ENCODE data around the gene FKBP10.
"Not testable (repeated sequence)": the region's sequence is repeated elsewhere in the genome, so short reads cannot be mapped to it uniquely, and the experiment has no call there.

FKBP10 gene

DNA sequence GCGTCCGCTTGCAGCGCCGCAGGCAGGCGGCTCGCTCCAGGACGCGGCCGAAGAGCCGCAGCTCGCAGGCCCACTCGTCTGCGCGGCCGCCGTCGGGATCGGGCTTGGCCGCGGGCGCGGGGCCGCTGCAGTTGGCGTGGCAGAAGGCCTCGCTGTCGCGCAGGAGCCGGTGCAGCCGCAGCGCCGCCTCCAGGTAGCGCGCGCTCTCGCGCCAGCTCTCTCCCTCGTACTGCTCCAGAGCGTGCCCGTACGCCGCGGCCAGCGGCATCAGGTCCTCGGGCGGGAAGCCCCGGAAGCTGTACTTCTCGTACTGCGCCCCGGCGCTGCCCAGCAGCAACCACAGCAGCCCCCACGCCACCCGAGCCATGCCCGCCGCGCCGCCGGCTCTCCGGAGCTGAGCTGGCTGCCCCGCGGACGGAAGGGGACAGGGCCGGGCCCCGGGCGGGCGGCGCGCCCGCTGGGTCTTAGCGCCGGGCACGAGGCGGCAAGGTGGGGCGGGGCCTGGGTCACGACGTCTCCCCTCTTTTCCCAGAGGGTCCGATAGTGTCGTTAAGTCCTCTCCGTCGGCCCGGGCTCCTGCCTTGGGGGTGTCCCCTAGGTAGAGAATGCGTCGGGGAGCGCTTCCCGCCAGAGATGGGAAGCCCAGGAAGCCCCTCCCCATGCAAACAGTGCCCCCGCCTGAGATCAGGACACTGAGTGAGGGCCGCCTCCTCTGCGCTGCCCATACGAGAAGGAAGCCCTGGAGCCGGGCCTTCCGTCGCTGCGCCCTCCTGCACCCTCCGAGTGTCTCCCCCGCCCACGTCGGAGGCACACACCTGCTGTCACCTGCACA is 1.0 kb upstream of the FKBP10 start, which contains the start of gene P3H4:
Gene P3H4 (minus strand): TSS at position 401 of the 832 bp plus-strand sequence. CDS start 34 bp downstream, at position 367.
- DNase-seq, result peak; percentile 69

DNA sequence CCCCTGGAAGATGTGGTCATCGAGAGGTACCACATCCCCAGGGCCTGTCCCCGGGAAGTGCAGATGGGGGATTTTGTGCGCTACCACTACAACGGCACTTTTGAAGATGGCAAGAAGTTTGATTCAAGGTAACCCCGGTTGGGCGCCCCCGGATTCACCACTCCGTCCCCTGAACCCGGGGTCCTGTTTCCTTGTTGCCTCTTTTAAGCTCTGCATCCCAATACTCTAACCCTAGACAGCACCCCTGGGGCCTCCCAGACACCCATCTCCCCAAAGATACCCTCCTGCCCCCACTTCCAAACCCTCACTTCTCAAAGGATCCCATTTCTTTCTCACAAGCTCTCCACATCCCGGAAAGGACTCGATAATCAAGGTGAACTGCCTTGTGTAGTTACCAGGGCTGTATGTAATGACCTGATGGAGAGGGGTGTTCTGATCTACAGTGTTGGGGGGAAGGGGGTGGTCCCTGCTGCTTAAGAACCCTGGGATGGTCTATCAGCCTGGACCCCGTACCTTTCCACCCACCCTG is 412 bp downstream of the FKBP10 start:
- DNase-seq, result no peak

DNA sequence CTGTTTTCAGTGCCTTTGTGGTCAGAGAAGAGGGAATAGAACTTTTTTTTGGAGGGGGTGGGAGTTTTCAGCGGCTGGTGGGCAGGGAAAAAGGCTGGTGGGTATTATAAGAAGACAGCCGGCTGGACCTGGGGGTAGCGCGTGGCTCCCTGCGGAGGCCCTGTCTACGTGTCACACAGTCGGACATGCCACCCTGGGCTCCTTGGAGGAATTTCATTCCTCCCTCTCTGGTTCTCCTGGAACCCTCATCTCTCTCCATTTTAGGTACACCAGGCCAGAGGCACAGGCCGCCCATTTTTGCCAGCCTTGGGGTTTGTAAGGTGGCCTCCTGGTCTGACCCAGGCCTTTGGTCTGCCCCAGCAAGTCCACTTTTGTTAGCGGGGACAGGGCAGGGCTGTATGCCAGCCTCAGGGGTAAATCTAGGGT is 908 bp downstream of the FKBP10 start:
- DNase-seq, result no peak

DNA sequence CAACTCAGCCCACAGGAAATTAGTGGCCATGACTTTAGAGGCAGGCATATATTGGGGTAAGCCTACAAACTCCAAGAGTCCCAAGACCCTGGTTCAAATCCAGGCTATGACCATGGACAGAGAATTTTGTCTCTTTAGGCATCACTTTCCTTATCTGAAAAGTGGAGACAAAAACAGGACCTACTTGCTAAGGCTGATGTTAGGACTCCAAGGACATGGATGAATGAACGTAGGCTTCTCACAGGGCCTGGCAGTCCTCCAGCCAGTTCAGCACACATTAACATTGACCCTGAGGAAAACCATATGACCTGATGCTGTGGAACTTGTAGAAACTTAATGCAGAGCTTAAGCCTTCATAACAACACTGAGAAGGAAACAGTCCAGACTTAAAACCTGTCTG is 1.4 kb downstream of the FKBP10 start:
- DNase-seq, result peak; percentile 35

DNA sequence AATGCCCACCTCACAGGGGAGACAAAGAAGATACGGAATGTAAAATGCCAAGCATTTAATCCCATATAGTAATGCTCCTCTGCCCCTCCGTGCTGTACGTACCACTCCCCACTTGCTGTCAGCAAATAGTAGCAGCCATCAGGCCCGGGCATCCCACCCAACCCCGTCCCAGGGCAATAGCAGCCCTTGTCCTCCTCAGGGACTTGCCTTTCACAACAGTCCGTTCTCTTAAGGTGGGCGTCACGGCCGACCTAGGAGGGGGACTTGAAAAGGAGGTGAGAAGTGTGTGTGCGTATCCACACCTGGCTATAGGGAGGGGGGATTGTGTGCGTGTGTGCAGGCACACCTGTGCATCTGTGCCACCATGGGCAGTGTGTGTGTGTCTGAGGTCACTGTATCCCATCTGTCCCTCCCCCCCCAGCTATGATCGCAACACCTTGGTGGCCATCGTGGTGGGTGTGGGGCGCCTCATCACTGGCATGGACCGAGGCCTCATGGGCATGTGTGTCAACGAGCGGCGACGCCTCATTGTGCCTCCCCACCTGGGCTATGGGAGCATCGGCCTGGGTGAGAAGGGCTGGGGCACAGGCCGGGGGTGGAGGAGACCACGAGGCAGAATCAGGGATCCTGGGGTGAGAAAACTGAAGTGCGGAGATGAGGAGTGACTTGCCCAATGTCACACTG is 4.0 kb downstream of the FKBP10 start:
- no peak for DNase-seq

DNA sequence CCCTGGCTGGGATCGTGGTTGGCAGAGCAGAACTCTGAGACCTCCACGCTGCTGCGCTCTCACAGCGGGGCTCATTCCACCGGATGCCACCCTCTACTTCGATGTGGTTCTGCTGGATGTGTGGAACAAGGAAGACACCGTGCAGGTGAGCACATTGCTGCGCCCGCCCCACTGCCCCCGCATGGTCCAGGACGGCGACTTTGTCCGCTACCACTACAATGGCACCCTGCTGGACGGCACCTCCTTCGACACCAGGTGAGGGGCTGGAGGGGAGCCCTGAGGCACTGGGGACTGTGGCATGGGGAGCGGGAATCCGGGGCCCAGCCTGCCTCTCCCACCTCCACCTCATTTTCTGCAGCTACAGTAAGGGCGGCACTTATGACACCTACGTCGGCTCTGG is 5.2 kb downstream of the FKBP10 start:
- DNase-seq, result no peak

DNA sequence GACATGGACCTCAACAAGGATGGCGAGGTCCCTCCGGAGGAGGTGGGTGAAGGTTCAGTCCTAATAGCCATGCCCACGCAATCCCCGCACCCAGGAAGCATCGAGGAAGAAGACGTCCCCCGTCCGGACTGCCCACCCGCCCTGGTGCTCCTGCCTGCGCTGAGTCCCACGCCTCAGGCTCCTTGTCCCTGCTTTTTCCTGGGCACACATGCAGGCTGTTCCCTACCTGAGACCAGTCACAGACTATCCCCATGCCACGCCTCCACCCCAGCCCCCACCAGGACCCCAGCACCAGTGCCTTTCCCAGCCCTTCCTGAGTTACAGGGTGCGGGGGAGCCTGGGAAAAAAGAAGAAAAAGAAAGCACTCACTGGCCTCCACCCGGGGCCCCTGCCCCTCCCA is 9.0 kb downstream of the FKBP10 start:
- no peak for DNase-seq

DNA sequence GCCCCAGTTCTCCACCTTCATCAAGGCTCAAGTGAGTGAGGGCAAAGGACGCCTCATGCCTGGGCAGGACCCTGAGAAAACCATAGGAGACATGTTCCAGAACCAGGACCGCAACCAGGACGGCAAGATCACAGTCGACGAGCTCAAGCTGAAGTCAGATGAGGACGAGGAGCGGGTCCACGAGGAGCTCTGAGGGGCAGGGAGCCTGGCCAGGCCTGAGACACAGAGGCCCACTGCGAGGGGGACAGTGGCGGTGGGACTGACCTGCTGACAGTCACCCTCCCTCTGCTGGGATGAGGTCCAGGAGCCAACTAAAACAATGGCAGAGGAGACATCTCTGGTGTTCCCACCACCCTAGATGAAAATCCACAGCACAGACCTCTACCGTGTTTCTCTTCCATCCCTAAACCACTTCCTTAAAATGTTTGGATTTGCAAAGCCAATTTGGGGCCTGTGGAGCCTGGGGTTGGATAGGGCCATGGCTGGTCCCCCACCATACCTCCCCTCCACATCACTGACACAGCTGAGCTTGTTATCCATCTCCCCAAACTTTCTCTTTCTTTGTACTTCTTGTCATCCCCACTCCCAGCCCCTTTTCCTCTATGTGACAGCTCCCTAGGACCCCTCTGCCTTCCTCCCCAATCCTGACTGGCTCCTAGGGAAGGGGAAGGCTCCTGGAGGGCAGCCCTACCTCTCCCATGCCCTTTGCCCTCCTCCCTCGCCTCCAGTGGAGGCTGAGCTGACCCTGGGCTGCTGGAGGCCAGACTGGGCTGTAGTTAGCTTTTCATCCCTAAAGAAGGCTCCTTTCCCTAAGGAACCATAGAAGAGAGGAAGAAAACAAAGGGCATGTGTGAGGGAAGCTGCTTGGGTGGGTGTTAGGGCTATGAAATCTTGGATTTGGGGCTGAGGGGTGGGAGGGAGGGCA is 9.7 kb downstream of the FKBP10 start:
- no peak for DNase-seq

DNA sequence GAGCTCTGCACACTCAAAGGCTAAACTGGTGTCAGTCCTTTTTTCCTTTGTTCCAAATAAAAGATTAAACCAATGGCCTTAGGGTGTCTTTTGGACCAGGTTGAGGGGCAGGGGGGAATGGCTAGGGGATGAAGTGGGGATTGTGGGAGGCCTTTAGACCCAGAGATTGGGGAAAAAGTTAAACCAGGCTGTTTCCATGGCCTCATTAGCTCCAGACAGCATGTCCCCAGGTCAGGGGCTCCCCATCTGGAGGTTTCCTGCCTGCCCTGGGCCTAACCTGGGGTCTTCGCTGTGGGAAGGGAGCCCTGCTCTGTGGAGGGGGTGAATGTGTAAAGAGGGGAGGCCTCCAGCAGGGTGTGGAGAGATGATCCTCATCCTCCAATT is 10.3 kb downstream of the FKBP10 start:
- DNase-seq, result no peak

DNA sequence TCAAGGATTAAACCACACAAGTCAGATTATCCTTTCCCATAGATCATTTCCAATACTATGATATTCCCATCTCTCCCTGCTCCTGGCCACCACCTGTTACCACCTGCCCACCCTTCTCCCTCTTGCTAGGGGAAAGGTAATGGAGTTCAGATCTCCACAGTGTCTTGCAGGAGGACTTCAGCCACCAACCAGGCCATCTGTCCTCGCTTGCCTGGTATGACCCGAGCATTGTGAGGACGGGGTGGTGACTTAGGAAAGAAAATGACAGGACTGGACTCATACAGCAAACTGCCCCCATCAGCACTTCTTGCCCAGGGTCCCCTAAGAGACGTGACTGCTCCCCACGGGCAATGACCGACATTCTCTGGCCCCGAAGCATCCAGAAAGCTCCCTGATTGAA is 10.8 kb downstream of the FKBP10 start:
- DNase-seq, result no peak

DNA sequence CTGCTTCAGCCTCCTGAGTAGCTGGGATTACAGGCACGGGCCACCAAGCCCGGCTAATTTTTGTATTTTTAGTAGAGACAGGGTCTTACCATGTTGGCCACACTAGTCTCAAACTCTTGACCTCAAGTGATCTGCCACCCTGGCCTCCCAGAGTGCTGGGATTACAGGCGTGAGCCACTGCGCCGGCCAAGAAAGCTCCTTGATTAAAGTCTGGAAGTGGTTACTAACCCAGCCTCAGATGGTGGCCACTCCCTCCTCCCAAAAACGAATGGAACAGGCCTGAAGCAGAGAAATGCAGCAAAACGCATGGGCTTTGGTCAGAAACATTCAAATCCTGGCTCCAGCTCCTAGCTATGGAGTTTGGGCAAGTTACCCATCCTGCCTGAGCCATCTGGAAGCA is 11.3 kb downstream of the FKBP10 start:
- DNase-seq, result no peak

DNA sequence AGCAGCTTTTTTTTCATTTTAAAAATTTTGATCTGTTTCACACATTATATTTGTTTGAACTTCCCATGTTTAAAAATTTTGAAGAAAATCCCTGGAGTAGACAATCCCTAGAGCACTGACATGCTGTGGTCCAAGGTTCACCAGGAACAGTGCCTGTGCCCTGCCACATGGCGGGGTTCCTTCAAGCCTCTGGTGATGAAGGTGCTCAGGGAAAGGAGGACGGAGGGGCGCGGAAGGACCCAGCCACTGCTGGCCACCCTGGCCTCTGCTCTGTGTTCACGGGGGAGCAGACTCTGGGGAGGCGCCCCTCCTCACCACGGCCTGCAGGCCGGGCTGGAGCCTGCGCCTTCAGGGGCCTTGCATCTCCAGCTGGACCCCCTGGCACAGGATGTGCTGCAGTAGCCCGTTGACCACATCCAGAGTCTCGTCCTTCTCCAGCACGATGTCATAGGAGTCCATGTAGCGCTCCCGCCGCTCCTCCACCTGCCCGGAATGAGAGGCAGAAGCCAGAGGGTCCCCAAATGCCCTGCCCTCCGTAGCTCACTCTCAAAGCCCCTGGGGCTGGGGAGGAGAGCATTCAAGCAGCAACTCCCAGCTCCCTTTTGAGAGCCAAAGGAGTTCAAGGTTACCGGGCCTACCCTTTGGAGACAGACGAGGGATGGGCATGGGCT is 12.5 kb downstream of the FKBP10 start:
- DNase-seq, result no peak

DNA sequence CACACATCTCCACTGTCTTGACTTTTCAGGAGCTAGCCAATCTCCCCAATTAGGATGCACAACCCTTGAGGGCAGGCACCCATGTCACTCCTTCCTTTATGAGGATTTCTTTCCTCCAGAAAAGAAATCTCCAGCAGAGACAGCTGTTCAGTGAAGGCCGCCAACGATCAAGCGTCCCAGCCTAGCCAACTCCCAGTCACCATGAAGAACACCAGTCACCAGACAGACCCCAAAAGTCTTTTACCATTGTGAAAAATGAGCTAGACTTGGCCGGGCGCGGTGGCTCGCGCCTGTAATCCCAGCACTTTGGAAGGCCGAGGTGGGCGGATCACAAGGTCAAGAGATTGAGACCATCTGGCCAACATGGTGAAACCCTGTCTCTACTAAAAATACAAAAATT is 17.2 kb downstream of the FKBP10 start:
- not testable (repeated sequence) for DNase-seq

DNA sequence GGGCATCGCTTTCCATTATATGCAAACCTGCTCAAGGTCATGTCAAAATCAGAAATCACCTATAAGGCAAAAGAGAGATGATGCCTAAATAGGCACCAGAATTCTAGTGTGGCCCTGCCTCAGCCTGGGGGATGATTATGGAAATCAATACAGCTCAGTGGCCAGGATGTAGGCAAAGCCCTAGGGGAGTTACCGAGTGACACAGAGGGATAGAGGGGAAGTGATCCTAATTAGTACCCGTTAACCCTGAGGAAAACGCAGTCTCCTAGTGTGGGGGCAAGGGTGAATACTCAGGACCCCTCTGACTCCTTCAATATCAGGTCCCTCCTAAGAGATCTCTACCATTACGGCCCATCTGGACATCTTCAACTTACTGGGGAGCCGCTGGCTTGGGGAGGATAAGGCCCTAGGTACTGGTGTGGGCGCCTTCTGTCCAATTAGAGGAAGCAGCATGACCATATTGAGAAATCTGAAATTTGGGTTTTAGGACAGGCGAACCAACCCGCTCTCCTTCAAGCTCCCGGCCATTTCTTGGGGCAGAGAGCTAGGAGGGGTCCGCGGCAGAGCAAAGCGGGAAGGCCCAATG is 22.5 kb downstream of the FKBP10 start:
- no peak for DNase-seq

DNA sequence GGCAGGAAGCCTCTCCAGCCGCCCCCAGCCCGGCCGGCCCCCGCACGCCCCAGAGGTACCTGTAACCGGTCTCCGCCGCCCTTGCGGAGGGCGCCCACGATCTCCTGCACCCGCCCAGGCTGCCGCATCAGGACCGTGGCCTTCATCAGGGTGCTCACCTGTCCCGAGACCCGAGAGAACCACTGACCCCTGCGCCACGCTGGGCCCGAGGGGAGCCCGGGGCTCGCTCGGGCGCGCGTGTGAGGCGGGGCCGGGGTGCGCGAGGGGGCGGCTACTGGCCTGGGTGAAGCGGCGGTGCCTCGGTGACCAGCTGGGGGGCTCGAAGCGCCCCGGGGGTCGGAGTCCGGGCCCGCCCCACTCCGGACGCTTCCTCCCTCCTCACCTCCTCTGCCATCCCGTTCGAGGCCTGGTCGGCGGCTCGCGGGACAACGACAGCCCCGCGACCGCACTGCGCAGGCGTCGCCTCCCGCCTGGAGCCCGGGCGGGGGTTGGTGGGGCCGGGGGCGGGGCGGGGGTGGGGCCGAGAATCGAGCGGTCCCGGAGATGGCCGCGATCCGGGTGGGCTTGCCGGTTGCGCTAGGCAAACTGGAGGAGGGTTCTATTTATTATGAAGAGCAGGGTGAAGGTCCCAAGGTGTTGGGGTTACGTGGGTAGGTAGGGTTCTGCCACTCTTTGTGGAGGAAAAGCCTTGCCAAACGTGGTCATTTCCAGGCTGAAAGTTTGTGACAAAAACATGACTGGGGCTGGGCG is 23.2 kb downstream of the FKBP10 start, which contains the start of gene NT5C3B:
Gene NT5C3B (minus strand): TSS at position 433 of the 750 bp plus-strand sequence. CDS start 39 bp downstream, at position 394.
- DNase-seq, result peak; percentile 47

DNA sequence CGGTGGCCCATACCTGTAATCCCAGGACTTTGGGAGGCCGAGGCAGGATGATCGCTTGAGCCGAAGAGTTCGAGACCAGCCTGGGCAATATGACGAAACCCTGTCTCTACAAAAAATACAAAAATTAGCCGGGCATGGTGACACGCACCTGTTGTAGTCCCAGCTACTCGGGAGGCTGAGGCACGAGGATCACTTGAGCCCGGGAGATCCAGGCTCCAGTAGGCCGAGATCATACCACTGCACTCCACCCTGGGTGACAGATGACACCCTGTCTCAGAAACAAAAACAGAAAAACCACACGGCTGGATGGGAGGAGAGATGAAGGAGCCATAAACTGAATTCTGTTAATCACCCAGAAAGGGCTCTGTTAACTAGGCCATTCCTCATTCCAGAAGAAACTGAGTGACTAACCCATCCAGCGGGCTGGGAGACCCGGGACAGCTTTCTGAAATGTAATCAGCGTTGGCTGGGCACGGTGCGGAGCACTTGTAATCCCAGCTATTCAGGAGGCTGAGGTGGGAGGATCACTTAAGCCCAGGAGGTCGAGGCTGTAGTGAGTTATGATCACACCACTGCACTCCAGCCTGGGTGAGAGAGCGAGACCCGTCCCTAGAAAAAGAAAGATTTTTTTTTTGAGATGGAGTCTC is 23.9 kb downstream of the FKBP10 start:
- DNase-seq, result no peak

DNA sequence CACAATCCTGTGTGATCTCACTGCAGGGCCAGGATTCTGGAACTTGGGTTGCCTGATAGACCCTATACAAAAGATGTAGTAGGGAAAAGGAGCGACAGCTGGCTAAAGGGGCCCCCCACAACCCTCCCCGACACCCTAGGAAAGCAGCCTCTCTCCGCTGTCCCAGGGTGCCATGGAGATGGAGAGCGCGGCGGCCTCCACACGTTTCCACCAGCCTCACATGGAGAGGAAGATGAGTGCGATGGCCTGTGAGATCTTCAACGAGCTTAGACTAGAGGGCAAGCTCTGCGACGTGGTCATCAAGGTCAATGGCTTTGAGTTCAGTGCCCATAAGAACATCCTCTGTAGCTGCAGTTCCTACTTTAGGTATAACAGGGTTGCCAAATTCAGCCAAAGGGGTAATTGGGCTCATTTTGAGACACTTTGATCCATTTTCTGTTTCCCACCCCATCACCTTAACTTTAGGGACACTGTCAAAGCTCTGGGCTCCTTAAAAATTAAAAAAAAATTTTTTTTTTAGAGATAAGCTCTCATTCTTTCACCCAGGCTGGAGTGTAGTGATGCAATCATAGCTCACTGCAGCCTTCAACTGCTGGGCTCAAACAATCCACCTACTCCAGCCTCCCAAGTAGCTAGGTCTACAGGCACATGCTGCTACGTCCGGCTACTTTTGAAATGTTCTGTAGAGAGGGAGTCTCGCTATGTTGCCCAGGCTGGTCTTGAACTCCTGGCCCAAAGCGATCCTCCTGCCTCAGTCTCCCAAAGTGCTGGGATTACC is 25.1 kb downstream of the FKBP10 start, which contains the start of gene KLHL10:
Gene KLHL10 (plus strand): TSS at position 65 of the 778 bp plus-strand sequence. CDS start 108 bp downstream, at position 173.
- no peak for DNase-seq

DNA sequence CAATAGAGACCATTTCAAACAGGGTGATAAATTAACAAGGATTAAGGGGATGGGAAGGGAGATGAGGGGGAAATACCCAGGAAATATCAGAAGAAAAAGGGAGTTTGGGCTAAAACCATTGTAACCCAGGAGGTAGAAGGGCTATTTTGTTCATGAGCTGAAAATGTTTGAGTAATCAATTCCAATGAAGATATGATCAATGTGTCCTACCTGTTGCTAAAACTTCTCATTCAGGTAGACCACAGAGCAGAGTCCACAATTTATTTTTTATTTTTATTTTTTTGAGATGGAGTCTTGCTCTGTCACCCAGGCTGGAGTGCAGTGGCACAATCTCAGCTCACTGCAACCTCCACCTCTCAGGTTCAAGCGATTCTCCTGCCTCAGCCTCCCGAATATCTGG is 26.6 kb downstream of the FKBP10 start:
- DNase-seq, result not testable (repeated sequence)

DNA sequence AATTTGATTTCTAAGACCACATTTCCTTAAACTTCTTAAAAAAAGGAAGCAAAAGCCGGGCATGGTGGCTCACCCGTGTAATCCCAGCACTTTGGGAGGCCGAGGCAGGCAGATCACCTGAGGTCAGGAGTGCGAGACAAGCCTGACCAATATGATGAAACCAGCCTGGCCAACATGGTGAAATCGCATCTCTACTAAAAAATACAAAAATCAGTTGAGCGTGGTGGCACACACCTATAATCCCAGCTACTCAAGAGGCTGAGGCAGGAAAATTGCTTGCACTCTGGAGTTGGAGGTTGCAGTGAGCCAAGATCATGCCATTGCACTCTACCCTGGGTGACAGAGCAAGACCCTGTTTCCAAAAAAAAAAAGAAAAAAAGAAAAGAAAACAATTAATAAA is 28.0 kb downstream of the FKBP10 start:
- not testable (repeated sequence) for DNase-seq
